ENCODE data around the gene TMEM60.

Gene TMEM60

GRCh38 chr7:77766801-77767605 is 31.2 kb downstream of the TMEM60 start:
- DNase-seq: no peak

DNA sequence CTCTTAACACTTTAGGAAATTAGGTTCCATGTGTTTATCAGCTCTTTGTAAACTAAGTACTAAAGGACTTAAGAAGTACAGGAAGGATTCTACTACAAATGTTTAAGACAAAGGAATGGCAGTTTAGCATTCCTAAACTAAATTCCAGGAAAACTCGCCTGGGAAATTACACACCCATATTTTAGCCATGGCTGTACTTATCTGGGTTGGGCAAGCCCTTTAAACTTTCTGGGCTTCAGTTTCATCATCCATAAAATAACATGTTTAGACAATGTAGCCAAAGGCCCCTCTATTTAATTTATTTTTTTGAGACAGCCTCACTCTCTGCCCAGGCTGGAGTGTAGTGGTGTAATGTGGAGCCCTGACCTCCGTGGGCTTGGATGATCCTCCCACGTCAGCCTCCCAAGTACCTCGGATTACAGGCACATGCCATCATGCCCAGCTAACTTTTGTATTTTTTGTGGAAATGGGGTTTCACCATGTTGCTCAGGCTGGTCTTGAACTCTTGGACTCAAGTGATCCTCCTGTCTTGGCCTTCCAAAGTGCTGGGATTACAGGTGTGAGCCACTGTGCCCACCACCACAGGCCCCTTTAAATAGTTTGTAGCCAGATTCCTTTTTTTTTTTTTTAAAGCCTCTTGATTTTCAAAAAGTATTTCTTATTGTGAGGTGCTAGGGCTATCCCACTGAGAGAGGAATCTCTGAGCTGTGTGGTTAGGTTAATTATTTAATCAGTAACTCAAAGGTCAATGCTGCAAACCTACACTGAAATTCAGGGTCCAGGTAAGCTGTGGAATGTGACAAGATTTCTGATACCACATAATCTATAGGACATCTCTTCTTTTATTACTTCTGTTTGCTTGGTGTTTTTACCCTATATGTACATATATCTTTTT is 32.1 kb downstream of the TMEM60 start:
- no peak for DNase-seq

DNA sequence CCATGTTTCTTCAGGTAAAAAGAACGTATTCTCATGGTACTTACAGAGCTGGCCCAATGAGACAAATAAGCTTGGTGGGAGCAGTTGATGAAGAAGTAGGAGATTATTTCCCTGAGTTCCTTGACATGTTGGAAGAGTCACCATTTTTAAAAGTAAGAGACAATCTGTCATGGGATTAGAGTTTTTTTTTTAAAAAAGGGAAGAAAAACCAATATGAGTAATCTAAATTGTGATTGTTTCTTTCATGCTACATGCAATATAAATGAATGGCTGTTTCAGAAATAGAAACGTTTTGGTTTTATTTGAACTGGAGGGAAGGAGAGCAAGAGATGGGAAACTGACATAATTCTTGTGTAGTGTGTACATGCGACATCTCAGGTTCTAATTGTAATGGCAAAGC is 32.8 kb downstream of the TMEM60 start:
- DNase-seq: no peak

DNA sequence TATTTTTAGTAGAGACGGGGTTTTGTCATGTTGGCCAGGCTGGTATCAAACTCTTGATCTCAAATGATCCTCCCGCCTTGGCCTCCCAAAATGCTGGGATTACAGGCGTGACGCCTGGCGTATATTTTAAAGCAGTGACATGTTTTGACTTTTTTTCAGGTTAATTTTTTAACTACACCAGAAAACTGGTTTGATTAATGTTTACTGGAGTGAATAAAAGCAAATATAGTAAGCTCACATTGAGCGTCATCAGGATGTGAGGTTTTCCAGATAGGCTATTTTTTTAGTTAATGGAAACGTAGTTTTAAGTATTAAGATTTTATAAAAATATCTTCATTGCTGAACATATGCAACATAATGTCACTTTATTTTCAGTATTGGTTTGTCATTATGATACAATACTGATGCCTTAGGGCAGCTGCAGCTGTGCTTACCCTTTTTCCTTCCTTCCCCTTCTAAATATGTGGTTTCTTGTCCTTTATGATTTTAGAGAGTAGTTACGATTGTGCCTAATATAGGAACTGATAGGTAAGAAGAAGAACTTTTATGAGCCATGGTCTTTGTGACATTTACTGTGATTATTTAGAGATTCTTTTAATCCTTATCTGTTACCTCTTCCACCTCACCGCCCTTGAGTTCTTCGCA is 37.3 kb downstream of the TMEM60 start:
- no peak for DNase-seq

DNA sequence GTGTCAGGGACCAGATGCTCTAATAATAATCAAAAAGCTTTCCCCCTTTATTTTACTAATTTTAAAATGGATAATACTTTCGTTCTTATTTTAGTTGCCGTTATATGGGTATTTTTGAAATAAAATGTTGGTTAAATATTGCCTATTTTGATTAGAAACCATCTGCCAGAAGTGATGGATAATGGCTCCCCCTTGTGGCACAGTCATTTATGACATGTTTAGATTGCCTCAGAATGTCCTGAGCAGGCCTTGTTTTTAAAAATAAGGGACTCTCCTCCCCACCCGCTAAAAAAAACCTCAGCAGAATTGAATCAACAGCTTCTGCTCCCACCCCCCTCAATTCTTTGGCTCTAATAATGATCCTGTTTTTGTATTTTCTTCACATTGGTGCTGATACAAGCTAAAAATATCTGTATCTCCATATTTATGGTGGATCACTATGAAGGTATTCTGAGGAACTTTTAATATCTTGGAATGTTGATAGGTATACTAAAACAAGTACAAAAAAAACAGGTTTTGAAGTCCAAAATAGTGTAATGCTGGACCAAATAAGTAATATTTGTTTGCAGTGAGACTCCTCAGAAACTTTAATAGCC is 38.8 kb downstream of the TMEM60 start:
- peak; percentile 21 for DNase-seq

GRCh38 chr7:77757589-77757988 is 40.6 kb downstream of the TMEM60 start:
- no peak for DNase-seq

DNA sequence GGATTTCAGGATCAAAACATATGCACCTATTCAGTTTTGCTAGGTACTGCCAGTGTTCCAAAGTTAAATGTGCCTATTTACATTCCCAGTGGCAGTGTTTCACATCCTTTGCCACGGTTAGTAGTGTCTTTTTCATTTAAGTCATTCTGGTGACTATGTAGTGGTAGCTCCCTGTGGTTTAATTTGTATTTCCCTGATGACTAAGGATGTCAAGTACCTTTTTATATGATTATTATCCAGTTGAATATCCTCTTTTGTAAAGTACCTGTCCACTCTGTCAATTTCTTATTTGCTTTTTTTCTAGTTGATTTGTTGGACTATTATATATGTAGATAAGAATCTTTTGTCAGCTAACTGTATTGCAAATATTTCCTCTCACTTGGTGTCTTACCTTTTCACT is 45.1 kb downstream of the TMEM60 start:
- DNase-seq: no peak

DNA sequence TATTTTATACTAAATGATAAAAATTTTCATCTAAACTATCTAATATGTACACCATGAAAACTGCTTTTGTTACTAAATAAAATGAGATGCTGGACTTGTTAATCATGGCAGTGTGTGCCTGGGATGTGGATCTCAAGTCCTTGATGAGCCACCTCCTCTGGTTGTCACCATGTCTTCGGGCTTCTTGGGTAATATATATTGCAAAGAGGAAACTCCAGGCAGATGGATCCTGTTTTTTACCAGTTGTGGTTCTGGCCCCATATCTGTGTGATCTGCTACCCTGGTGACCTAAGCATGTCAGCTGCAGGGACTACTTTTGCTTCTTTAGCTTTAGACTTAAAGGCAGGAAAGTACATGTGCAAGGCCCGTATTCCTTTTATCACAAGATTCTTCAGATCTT is 46.2 kb downstream of the TMEM60 start:
- no peak for DNase-seq

DNA sequence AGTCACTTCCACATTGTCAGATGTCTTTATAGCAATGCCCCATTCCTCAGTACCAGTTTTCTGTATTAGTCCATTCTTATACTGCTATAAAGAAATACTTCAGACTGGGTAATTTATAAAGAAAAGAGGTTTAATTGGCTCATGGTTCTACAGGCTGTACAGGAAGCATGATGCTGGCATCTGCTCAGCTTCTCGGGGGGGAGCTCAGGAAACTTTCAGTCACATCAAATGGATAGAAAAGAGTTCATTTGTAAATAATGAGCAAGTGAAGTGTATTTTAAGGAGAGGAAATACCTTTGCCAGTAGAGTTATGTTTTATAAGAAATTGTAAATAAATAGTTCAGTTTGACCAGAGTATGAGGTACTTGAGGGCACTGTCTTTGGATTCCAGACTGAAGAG is 50.5 kb downstream of the TMEM60 start:
- no peak for DNase-seq

DNA sequence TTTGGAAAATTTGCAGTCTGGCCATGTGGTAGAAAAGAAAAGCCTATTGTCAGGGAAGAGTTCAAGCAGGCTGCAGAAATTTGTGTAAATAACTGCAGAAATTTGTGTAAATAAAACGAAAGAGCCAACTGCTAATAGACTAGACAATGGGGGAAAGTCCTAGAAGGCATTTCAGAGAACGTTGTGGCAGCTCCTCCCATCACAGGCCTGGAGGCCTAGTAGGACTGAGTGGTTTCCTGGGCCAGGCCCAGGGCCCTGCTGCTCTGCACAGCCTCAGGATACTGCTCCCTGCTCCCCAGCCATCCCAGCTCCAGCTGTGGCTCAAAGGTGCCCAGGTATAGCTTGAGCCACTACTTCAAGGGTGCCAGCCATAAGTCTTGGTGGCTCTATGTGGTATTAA is 51.1 kb downstream of the TMEM60 start:
- no peak for DNase-seq

- no peak for DNase-seq
These were observed 51.4 kb downstream of the TMEM60 start for GRCh38 chr7:77746824-77747165.

DNA sequence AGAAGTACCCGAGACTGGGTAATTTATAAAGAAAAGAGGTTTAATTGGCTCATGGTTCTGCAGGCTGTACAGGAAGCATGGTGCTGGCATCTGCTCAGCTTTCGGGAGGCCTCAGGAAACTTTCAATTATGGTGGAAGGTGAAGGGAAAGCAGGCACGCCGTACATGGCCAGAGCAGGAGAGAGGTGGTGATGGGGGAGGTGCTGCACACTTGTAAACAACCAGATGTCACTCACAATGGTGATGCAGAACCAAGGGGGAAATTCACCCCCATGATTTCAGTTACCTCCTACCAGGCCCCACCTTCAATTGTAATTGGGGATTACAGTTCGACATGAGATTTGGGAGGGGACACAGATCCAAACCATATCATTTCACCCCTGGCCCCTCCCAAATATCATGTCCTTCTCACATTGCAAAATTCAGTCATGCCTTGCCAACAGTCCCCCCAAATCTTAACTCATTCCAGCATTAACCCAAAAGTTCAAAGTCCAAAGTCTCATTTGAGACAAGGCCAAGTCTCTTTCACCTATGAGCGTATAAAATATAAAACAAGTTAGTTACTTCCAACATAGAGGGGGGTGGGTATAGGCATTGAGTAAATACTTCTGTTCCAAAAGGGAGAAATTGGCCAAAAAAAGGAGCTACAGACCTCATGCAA is 51.9 kb downstream of the TMEM60 start:
- no peak for DNase-seq

GRCh38 chr7:77745746-77746145 is 52.5 kb downstream of the TMEM60 start:
- no peak for DNase-seq
